BJ (cell line): ENCODE data around the gene NAP1L1. TPM values are rescaled to one million over a fixed set of nuclear protein-coding genes. Genes with fewer than 3 reads are reported as not detected.

ENCODE experiments used
- CTCF ChIA-PET: fragments of 350-600 bp; formaldehyde crosslinking; extraction: SDS; loops from one replicate; lab custom pipeline; 2021; ENCODE audit warnings: antibody characterized with exemption, inconsistent platforms; lab: Yijun Ruan, JAX
- POLR2A ChIA-PET: fragments of 300-600 bp; sonication (Branson Sonifier 250); formaldehyde crosslinking; extraction: SDS; loops from one replicate; lab custom pipeline; 2021; ENCODE audit warnings: antibody characterized with exemption; lab: Charles Lee
- DNase-seq: peaks from one replicate; pipeline ENCODE4 v3.0.0-alpha.2; 2011; ENCODE audit warnings: low read depth
- H3K27me3 ChIP-seq: 2 replicates; pipeline ENCODE4 v1.6.0; 2011; ENCODE audit warnings: low read length; ENCODE audit not compliant: control insufficient read depth, insufficient read depth
- H3K36me3 ChIP-seq: 2 replicates; pipeline ENCODE4 v1.5.1; 2011; ENCODE audit warnings: low read length; ENCODE audit not compliant: control insufficient read depth, insufficient read depth
- H3K4me3 ChIP-seq: 2 replicates; pipeline ENCODE4 v1.5.1; 2011; ENCODE audit warnings: low read depth, mild to moderate bottlenecking, control low read depth, low read length
- CTCF ChIP-seq: IDR thresholded peaks from 2 replicates; pipeline ENCODE4 v1.5.1; 2011; ENCODE audit warnings: low read depth, mild to moderate bottlenecking, control low read depth, inconsistent platforms, low read length, moderate library complexity; ENCODE audit not compliant: insufficient read depth
- polyA plus RNA-seq: library from polyadenylated mRNA; depleted of rRNA; stranded (reverse); fragments of >200 nt; gene quantifications from 2 replicates; pipeline ENCODE4 v1.2.3, GENCODE V29; 2011

Gene NAP1L1
- polyA plus RNA-seq, 1 experiment, result 111 TPM

GRCh38 chr12:75997658-75998057 lies 86.8 kb downstream of the NAP1L1 start:
- CTCF ChIA-PET, result interaction anchor here (1.0 kb wide), 1 partner anchor 10 kb away, joined by 3 read pairs; no protein-coding TSS in a partner anchor
- TF ChIP-seq CTCF, result no peak
- no peak overlapping the region for H3K4me3 ChIP-seq
- no peaks in the 10 kb centered on the region for H3K36me3 ChIP-seq
- POLR2A ChIA-PET, result no interaction called here
- H3K27me3 ChIP-seq, result no peaks in the 10 kb centered on the region
- DNase-seq, result no peak

GRCh38 chr12:75996861-75997447 lies 87.5 kb downstream of the NAP1L1 start:
- Histone ChIP-seq H3K4me3 (no peak overlapping the region), H3K27me3 (no peaks in the 10 kb centered on the region), H3K36me3 (no peaks in the 10 kb centered on the region)
- no peak for DNase-seq
- CTCF ChIA-PET, result no interaction called here
- TF ChIP-seq CTCF, result no peak
- POLR2A ChIA-PET, result no interaction called here

- no peak for DNase-seq
- H3K36me3 ChIP-seq, result no peaks in the 10 kb centered on the region
- no peak for TF ChIP-seq CTCF
- CTCF ChIA-PET, result no interaction called here
- no peak overlapping the region for H3K4me3 ChIP-seq
- POLR2A ChIA-PET, result no interaction called here
- no peaks in the 10 kb centered on the region for H3K27me3 ChIP-seq
Observed at GRCh38 chr12:75995691-75996090, 88.8 kb downstream of the NAP1L1 start.

- ChIA-PET POLR2A (no interaction called here), CTCF (no interaction called here)
- Histone ChIP-seq H3K36me3 (no peaks in the 10 kb centered on the region), H3K27me3 (no peaks in the 10 kb centered on the region), H3K4me3 (no peak overlapping the region)
- DNase-seq, result no peak
- TF ChIP-seq CTCF, result no peak
Observed at GRCh38 chr12:75994069-75994740, 90.3 kb downstream of the NAP1L1 start.

GRCh38 chr12:75991753-75992152 lies 92.7 kb downstream of the NAP1L1 start:
- Histone ChIP-seq H3K4me3 (no peak overlapping the region), H3K27me3 (no peaks in the 10 kb centered on the region), H3K36me3 (no peaks in the 10 kb centered on the region)
- ChIA-PET CTCF (no interaction called here), POLR2A (no interaction called here)
- no peak for DNase-seq
- TF ChIP-seq CTCF, result no peak
